Neuronal stem cell (in vitro differentiated cells): ENCODE data around the gene LCLAT1.
"Not testable (repeated sequence)": the region's sequence is repeated elsewhere in the genome, so short reads cannot be mapped to it uniquely, and the experiment has no call there.

Experiments used
- DNase-seq: peaks from one replicate; pipeline ENCODE4 v3.0.0-alpha.2; 2013; ENCODE audit warnings: low spot score
- H2AFZ ChIP-seq: one replicate; pipeline ENCODE4 v1.6.1; 2013; ENCODE audit warnings: mild to moderate bottlenecking, low read length, inconsistent platforms
- H2AK5ac ChIP-seq: 2 replicates; pipeline ENCODE4 v1.6.1; 2013; ENCODE audit warnings: low read depth, mild to moderate bottlenecking, inconsistent platforms, low read length, moderate library complexity, mixed read lengths
- H2BK120ac ChIP-seq: 2 replicates; pipeline ENCODE4 v1.6.1; 2013; ENCODE audit warnings: low read depth, mild to moderate bottlenecking, inconsistent platforms, low read length, moderate library complexity, mixed read lengths
- H2BK12ac ChIP-seq: one replicate; pipeline ENCODE4 v1.6.1; 2013; ENCODE audit warnings: low read length, inconsistent platforms
- H2BK15ac ChIP-seq: 2 replicates; pipeline ENCODE4 v1.6.1; 2013; ENCODE audit warnings: mild to moderate bottlenecking, low read length, inconsistent platforms, mixed read lengths
- H2BK5ac ChIP-seq: one replicate; pipeline ENCODE4 v1.6.1; 2013; ENCODE audit warnings: inconsistent platforms, mild to moderate bottlenecking, low read length, moderate library complexity
- H3K14ac ChIP-seq: one replicate; pipeline ENCODE4 v1.6.1; 2013; ENCODE audit warnings: low read length, inconsistent platforms
- H3K18ac ChIP-seq: 2 replicates; pipeline ENCODE4 v1.6.1; 2013; ENCODE audit warnings: low read length, inconsistent platforms
- H3K23ac ChIP-seq: 2 replicates; pipeline ENCODE4 v1.6.1; 2013; ENCODE audit warnings: low read depth, mild to moderate bottlenecking, mixed read lengths, low read length, inconsistent platforms; ENCODE audit not compliant: poor library complexity
- H3K27ac ChIP-seq: replicated peaks from 3 replicates; pipeline ENCODE4 v1.5.1; 2013; ENCODE audit warnings: low read length, inconsistent platforms
- H3K27me3 ChIP-seq, 3 experiments: 2 replicates each; pipeline ENCODE4 v1.6.1; 2013; ENCODE audit warnings: low read length in 3 of 3, mild to moderate bottlenecking in 2 of 3, inconsistent platforms in 1 of 3, low read depth in 1 of 3, mixed read lengths in 1 of 3, moderate library complexity in 1 of 3; ENCODE audit not compliant: control insufficient read depth in 3 of 3, insufficient read depth in 3 of 3
- H3K36me3 ChIP-seq, 2 donors: replicated peaks in 1 of 2; 2 replicates each; pipeline ENCODE4 v1.6.1; 2013; ENCODE audit warnings: low read length in 2 of 2; ENCODE audit not compliant: control insufficient read depth in 2 of 2, insufficient read depth in 2 of 2
- H3K4ac ChIP-seq: 2 replicates; pipeline ENCODE4 v1.6.1; 2013; ENCODE audit warnings: inconsistent platforms, mild to moderate bottlenecking, low read length, moderate library complexity
- H3K4me1 ChIP-seq, 2 donors: 1 replicate in 1 of 2; 2 replicates in 1 of 2; pipeline ENCODE4 v1.6.1; 2013; ENCODE audit warnings: low read length in 2 of 2, low read depth in 1 of 2; ENCODE audit not compliant: control insufficient read depth in 2 of 2, insufficient read depth in 1 of 2
- H3K4me2 ChIP-seq: one replicate; pipeline ENCODE4 v1.6.1; 2013; ENCODE audit warnings: mild to moderate bottlenecking, low read length, inconsistent platforms; ENCODE audit not compliant: insufficient read depth, poor library complexity, severe bottlenecking
- H3K4me3 ChIP-seq, 2 donors: 2 replicates each; pipeline ENCODE4 v1.5.1; 2013; ENCODE audit warnings: low read length in 2 of 2, mild to moderate bottlenecking in 2 of 2, inconsistent platforms in 1 of 2, moderate library complexity in 1 of 2
- H3K79me1 ChIP-seq: one replicate; pipeline ENCODE4 v1.6.1; 2013; ENCODE audit warnings: low read depth, mild to moderate bottlenecking, inconsistent platforms, low read length, moderate library complexity
- H3K9ac ChIP-seq: one replicate; pipeline ENCODE4 v1.6.1; 2013; ENCODE audit warnings: mild to moderate bottlenecking, low read depth, low read length, inconsistent platforms; ENCODE audit not compliant: poor library complexity
- H3K9me3 ChIP-seq, 2 donors: replicated peaks in 1 of 2; 2 replicates each; pipeline versions ENCODE3 to v1.6.1; 2013; ENCODE audit warnings: low read length in 2 of 2, mild to moderate bottlenecking in 2 of 2, inconsistent platforms in 1 of 2, low read depth in 1 of 2, mixed read lengths in 1 of 2, moderate library complexity in 1 of 2; ENCODE audit not compliant: control insufficient read depth in 2 of 2, insufficient read depth in 1 of 2
- H4K8ac ChIP-seq: one replicate; pipeline ENCODE4 v1.6.1; 2013; ENCODE audit warnings: low read depth, mild to moderate bottlenecking, inconsistent platforms, low read length, moderate library complexity
- H4K91ac ChIP-seq: one replicate; pipeline ENCODE4 v1.6.1; 2013; ENCODE audit warnings: low read length, low read depth, mild to moderate bottlenecking, inconsistent platforms; ENCODE audit not compliant: poor library complexity
- WGBS, 2 donors: extraction: QIAGEN DNeasy Blood & Tissue Kit; methylation state at CpG; one replicate each; pipeline ENCODE4 v1.1.7; 2013; ENCODE audit warnings: missing lambda C conversion rate in 2 of 2, mixed read lengths in 1 of 2; ENCODE audit not compliant: insufficient read length in 2 of 2, insufficient replicate concordance in 1 of 2; ENCODE audit errors: extremely low coverage in 2 of 2; 5-methylcytosine and 5-hydroxymethylcytosine counted together

Gene LCLAT1

GRCh38 chr2:30513649-30514048, 66.6 kb downstream of the LCLAT1 start:
- H3K9me3 ChIP-seq, H3K36me3 ChIP-seq, H4K91ac ChIP-seq, H3K27ac ChIP-seq, H2BK15ac ChIP-seq, H3K23ac ChIP-seq, H2BK5ac ChIP-seq, H4K8ac ChIP-seq, H2BK12ac ChIP-seq, H3K18ac ChIP-seq, H3K14ac ChIP-seq, H3K4me2 ChIP-seq, H3K4me3 ChIP-seq, H3K79me1 ChIP-seq, H2AFZ ChIP-seq, H2BK120ac ChIP-seq, DNase-seq, H2AK5ac ChIP-seq, H3K4ac ChIP-seq, H3K9ac ChIP-seq, H3K4me1 ChIP-seq, H3K27me3 ChIP-seq: not testable (repeated sequence)
- WGBS, 2 donors, result no CpG with 5 or more reads among the region's 5 CpGs

DNA sequence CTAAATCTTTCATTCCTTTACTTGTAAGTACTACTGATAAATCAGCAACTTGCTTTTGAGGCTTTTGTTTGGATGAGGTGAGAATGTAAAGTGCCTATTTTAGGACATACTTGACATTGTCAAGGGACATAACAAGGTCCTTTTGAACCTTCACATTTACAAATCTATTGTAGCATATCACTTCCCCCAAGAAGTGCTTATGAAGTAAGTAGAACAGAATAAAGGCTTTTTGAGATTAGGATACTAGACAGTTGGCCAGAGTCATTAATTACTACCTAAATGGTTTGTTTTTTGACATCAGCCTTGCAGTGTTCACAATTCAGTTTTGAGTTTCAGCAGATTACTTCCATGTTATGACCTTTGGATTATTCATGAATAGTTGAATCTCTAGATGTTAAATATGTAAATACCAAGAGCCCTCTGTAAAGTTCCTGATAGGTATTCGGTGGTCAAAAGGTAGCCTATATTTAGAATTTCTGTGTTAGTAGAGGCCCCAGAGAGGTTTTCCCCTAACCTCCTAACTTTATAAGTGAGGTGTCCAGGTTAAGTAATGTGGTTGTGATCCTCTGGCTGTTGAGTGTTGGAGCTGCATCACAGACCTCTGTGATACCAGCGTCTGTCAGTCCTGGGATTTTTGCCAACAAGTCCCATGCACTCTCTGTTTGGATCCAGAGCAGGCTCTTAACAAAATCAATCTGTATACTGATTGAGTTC, 67.2 kb downstream of the LCLAT1 start:
- no peaks in the 10 kb centered on the region for H3K79me1 ChIP-seq
- no peak overlapping the region for H2BK12ac ChIP-seq
- no peak overlapping the region for H3K9ac ChIP-seq
- no peak overlapping the region for H3K4me3 ChIP-seq
- no peak overlapping the region for H3K27ac ChIP-seq
- H2AFZ ChIP-seq, result no peak overlapping the region
- no peak overlapping the region for H3K18ac ChIP-seq
- no peak overlapping the region for H2BK5ac ChIP-seq
- H2BK15ac ChIP-seq, result no peak overlapping the region
- H3K27me3 ChIP-seq, result no peaks in the 10 kb centered on the region
- no CpG with 5 or more reads among the region's 2 CpGs for WGBS, 2 donors
- H3K36me3 ChIP-seq, result peaks cover 0 to 3% of the 10 kb centered on the region in 2 donors
- H3K4me2 ChIP-seq, result no peak overlapping the region
- H3K14ac ChIP-seq, result no peak overlapping the region
- no peak overlapping the region for H4K91ac ChIP-seq
- peaks cover 7 to 9% of the 10 kb centered on the region in 2 donors for H3K4me1 ChIP-seq
- no peak overlapping the region for H4K8ac ChIP-seq
- DNase-seq, result no peak
- H2AK5ac ChIP-seq, result no peak overlapping the region
- H3K23ac ChIP-seq, result no peak overlapping the region
- H3K9me3 ChIP-seq, result peaks cover 0 to 7% of the 10 kb centered on the region in 2 donors
- H2BK120ac ChIP-seq, result no peak overlapping the region
- H3K4ac ChIP-seq, result no peak overlapping the region

GRCh38 chr2:30514848-30515435, 67.9 kb downstream of the LCLAT1 start:
- no peak overlapping the region for H3K27ac ChIP-seq

DNA sequence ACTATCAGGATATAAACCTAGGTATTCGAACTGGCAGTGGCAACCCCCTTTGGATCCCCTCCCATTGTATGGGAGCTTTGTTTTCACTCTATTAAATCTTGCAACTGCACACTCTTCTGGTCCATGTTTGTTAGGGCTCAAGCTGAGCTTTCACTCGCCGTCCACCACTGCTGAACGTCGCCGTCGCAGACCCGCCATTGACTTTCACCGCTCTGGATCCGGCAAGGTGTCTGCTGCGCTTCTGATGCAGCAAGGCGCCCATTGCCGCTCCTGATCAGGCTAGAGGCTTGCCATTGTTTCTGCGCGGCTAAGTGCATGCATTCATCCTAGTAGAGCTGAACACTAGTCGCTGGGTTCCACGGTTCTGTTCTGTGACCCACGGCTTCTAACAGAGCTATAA, 69.1 kb downstream of the LCLAT1 start:
- peaks cover 5 to 7% of the 10 kb centered on the region in 2 donors for H3K9me3 ChIP-seq

More at GRCh38 chr2:30514848-30515435, 67.9 kb downstream of the LCLAT1 start:
- no peaks in the 10 kb centered on the region for H3K27me3 ChIP-seq
- peaks cover 4 to 7% of the 10 kb centered on the region in 2 donors for H3K36me3 ChIP-seq
- no peak overlapping the region for H3K9ac ChIP-seq
- H4K91ac ChIP-seq, result no peak overlapping the region
- peaks cover 4 to 7% of the 10 kb centered on the region in 2 donors for H3K9me3 ChIP-seq
- no peak overlapping the region for H2BK12ac ChIP-seq
- no peak overlapping the region for H3K4me3 ChIP-seq
- H2BK120ac ChIP-seq, result no peak overlapping the region
- H3K23ac ChIP-seq, result no peak overlapping the region
- no peak overlapping the region for H2BK5ac ChIP-seq
- no peak overlapping the region for H3K14ac ChIP-seq
- H2BK15ac ChIP-seq, result no peak overlapping the region
- WGBS, 2 donors, result no CpG with 5 or more reads among the region's 4 CpGs
- no peaks in the 10 kb centered on the region for H3K79me1 ChIP-seq
- no peak overlapping the region for H2AK5ac ChIP-seq
- peaks cover 7 to 9% of the 10 kb centered on the region in 2 donors for H3K4me1 ChIP-seq
- no peak overlapping the region for H4K8ac ChIP-seq
- H3K4ac ChIP-seq, result no peak overlapping the region
- no peak overlapping the region for H2AFZ ChIP-seq
- no peak overlapping the region for H3K18ac ChIP-seq
- no peak overlapping the region for H3K4me2 ChIP-seq
- no peak for DNase-seq

More for the DNA sequence above, 69.1 kb downstream of the LCLAT1 start:
- no peak overlapping the region for H2AFZ ChIP-seq
- no peak overlapping the region for H3K4me3 ChIP-seq
- no peak for DNase-seq
- H2BK15ac ChIP-seq, result no peak overlapping the region
- H3K79me1 ChIP-seq, result no peaks in the 10 kb centered on the region
- no peak overlapping the region for H3K27ac ChIP-seq
- H4K91ac ChIP-seq, result no peak overlapping the region
- WGBS, 2 donors, result no CpG with 5 or more reads among the region's 18 CpGs
- H2AK5ac ChIP-seq, result no peak overlapping the region
- no peak overlapping the region for H2BK12ac ChIP-seq
- H3K4ac ChIP-seq, result no peak overlapping the region
- H4K8ac ChIP-seq, result no peak overlapping the region
- H3K4me1 ChIP-seq, result peaks cover 7 to 9% of the 10 kb centered on the region in 2 donors
- no peak overlapping the region for H3K18ac ChIP-seq
- no peak overlapping the region for H3K14ac ChIP-seq
- H3K23ac ChIP-seq, result peak overlapping the region; percentile 55
- no peak overlapping the region for H3K4me2 ChIP-seq
- no peak overlapping the region for H2BK5ac ChIP-seq
- H3K9ac ChIP-seq, result no peak overlapping the region
- no peaks in the 10 kb centered on the region for H3K27me3 ChIP-seq
- H2BK120ac ChIP-seq, result no peak overlapping the region
- H3K36me3 ChIP-seq, result peaks cover 4 to 7% of the 10 kb centered on the region in 2 donors
